K562 (cell line): Measurements from ENCODE around the gene AURKB. TPM values are rescaled to one million over a fixed set of nuclear protein-coding genes. Genes with fewer than 3 reads are reported as not detected.

Experiments
- AFF4 ChIP-seq: sonication (generic); formaldehyde crosslinking; IDR thresholded peaks from 2 replicates; pipeline ENCODE4 v1.8.0; 2023; ENCODE audit warnings: mild to moderate bottlenecking, missing genetic modification reagents
- CC2D1A ChIP-seq: fragments of 450-650 bp; IDR thresholded peaks from 2 replicates; pipeline ENCODE4 v1.6.1; 2017; ENCODE audit warnings: mild to moderate bottlenecking
- CHD1 ChIP-seq: fragments of 200-600 bp; sonication (generic); IDR thresholded peaks from one replicate; pipeline ENCODE4 v1.6.1; 2012; ENCODE audit warnings: mild to moderate bottlenecking, moderate library complexity, low read length, inconsistent platforms
- CHD2 ChIP-seq: IDR thresholded peaks from 2 replicates; pipeline ENCODE4 v1.6.1; 2011; ENCODE audit warnings: low read depth, low read length
- CTCF ChIP-seq, 3 experiments: IDR thresholded peaks in 2 of 3; conservative IDR thresholded peaks in 1 of 3; 2 replicates each; pipeline ENCODE4 v1.5.1; 2011 to 2012; ENCODE audit warnings: low read length in 3 of 3, mild to moderate bottlenecking in 3 of 3, control low read depth in 2 of 3, improper control_type of control experiment in 1 of 3, inconsistent platforms in 1 of 3, low read depth in 1 of 3, mixed read lengths in 1 of 3, moderate library complexity in 1 of 3; ENCODE audit not compliant: insufficient read depth in 2 of 3
- E2F4 ChIP-seq: sonication (generic); formaldehyde crosslinking; IDR thresholded peaks from 2 replicates; pipeline ENCODE4 v1.8.0; 2022; ENCODE audit warnings: mild to moderate bottlenecking, low read depth, missing genetic modification reagents
- ELF1 ChIP-seq: fragments of 200-800 bp; sonication (Bioruptor generic); IDR thresholded peaks from 2 replicates; pipeline ENCODE4 v1.6.1; 2016; ENCODE audit warnings: missing genetic modification characterization, missing compliant biosample characterization
- ELF4 ChIP-seq: fragments of 450-650 bp; formaldehyde crosslinking; IDR thresholded peaks from 2 replicates; pipeline ENCODE4 v1.4.0; 2022; ENCODE audit warnings: missing genetic modification characterization
- KLF6 ChIP-seq: fragments of 250-450 bp; sonication (Bioruptor Pico); IDR thresholded peaks from 2 replicates; pipeline ENCODE4 v1.4.0; 2020; ENCODE audit warnings: mild to moderate bottlenecking, moderate library complexity, borderline replicate concordance
- SLC30A9 ChIP-seq: fragments of 250-450 bp; sonication (Bioruptor Pico); IDR thresholded peaks from 2 replicates; pipeline ENCODE4 v1.8.0; 2022; ENCODE audit warnings: mild to moderate bottlenecking, moderate library complexity
- SRSF3 ChIP-seq: fragments of 200-400 bp; formaldehyde crosslinking; IDR thresholded peaks from 2 replicates; pipeline ENCODE4 v1.6.1; 2016; ENCODE audit warnings: mild to moderate bottlenecking, low read length, moderate library complexity; ENCODE audit not compliant: insufficient read depth
- SUPT5H ChIP-seq: fragments of 450-650 bp; IDR thresholded peaks from 2 replicates; pipeline ENCODE4 v1.6.1; 2016
- TAF9B ChIP-seq: fragments of 450-650 bp; IDR thresholded peaks from 2 replicates; pipeline ENCODE4 v1.6.1; 2018; ENCODE audit warnings: mild to moderate bottlenecking; ENCODE audit not compliant: partially characterized antibody
- ZBTB12 ChIP-seq: fragments of 250-450 bp; sonication (Bioruptor Pico); IDR thresholded peaks from 2 replicates; pipeline ENCODE4 v1.4.0; 2020
- ZNF41 ChIP-seq: fragments of 250-450 bp; sonication (Bioruptor Pico); conservative IDR thresholded peaks from 2 replicates; pipeline ENCODE4 v1.4.0; 2020; ENCODE audit warnings: mild to moderate bottlenecking
- ZNF449 ChIP-seq: fragments of 250-450 bp; sonication (Bioruptor Pico); IDR thresholded peaks from 2 replicates; pipeline ENCODE4 v1.8.0; 2022; ENCODE audit warnings: moderate library complexity, mild to moderate bottlenecking, inconsistent platforms
- ZNF584 ChIP-seq: fragments of 200-800 bp; sonication (Bioruptor generic); IDR thresholded peaks from 2 replicates; pipeline ENCODE4 v1.6.1; 2016; ENCODE audit warnings: low read depth, mild to moderate bottlenecking, missing genetic modification characterization, missing compliant biosample characterization
- polyA plus RNA-seq, 8 experiments: library from polyadenylated mRNA; depleted of rRNA in 4 of 8; stranded (reverse) in 5 of 8; unstranded in 3 of 8; fragments of >200 nt; fragmentation: Nextera tagmentation in 2 of 8; fragmentation: Illumina TruSeq in 1 of 8; extraction: Ambion mirVana in 2 of 8; extraction: Trizol in 1 of 8; gene quantifications; 2 replicates each; pipeline versions ENCODE4 v1.2.1 to v1.2.3, GENCODE V29; 2011 to 2014; ENCODE audit warnings: inconsistent platforms in 1 of 8, missing spikeins in 1 of 8
- total RNA-seq, 7 experiments: library from RNA; depleted of rRNA in 6 of 7; stranded (reverse); fragments of >200 nt in 6 of 7; fragmentation: Illumina TruSeq in 2 of 7; extraction: Trizol in 2 of 7; gene quantifications; 2 replicates each; pipeline versions ENCODE4 v1.2.1 to v1.2.3, GENCODE V29; 2011 to 2021; ENCODE audit warnings: low replicate concordance in 1 of 7

The AURKB gene
- total and polyA plus RNA-seq, 9 of the 15 experiments (the other 6 are each of a cell fraction or from before 2014, with no cell fraction given) = 27.2 to 114 (median 74.8) TPM

GRCh38 chr17:8248751-8249607 is 38.6 kb upstream of the AURKB start, which contains the start of gene PFAS (continued):
- TF ChIP-seq AFF4 (no peak; the same call in 1 of the 2 replicates), CTCF (IDR thresholded peaks at IDR 0.05 in 2 of 3, conservative IDR thresholded peaks at IDR 0.05 in 1 of 3; ENCODE audit: insufficient read depth in 2 of 3, low read depth in 1 of 3, low read length in 3 of 3) (0 out of 6 replicates have a peak, but pooled peaks of 1 of the 3 experiments have one; percentile 0), KLF6 (CRISPR knock-in tag) (no peak), SRSF3 (no peak), CC2D1A (no peak), ZNF584 (CRISPR knock-in tag) (0 out of 2 replicates have a peak, but pooled peaks have one; percentile 27), ZBTB12 (CRISPR knock-in tag) (peak; percentile 93), E2F4 (CRISPR knock-in tag) (peak; percentile 52; the same call in 1 of the 2 replicates), SUPT5H (peak; percentile 59; the same call in 1 of the 2 replicates), ELF4 (no peak), CHD2 (peak; percentile 26; the same call in 1 of the 2 replicates), TAF9B (peak; percentile 53), SLC30A9 (CRISPR knock-in tag) (no peak), ZNF449 (CRISPR knock-in tag) (no peak), CHD1 (no peak), ZNF41 (no peak), ELF1 (tag) (no peak)
